GM04503 (cell line): ENCODE measurements around the gene FAM168A.
"Not testable (repeated sequence)": the region's sequence is repeated elsewhere in the genome, so short reads cannot be mapped to it uniquely, and the experiment has no call there.

ENCODE experiments used
- DNase-seq: peaks from one replicate; pipeline ENCODE4 v3.0.0-alpha.2; 2012; ENCODE audit warnings: low read depth

The FAM168A gene

DNA sequence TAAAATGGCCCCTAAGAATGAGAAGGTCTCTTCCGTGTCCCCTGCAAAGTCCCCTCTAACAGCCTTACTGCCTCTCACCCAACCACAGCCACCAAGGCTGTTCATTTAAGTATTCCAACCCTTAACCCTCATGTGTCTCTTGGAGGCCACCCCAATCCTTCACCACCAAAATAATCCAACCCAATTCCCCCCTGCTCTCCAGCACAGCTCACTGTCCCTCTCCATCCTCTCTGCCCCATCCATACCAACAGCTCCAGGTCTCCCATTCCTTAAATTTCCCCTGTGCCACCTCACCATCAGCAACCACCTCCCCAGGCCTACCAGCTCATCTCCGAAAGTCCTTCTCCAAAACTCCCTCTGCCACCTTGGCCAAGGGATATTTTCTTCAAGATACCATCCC is 1.4 kb downstream of the FAM168A start:
- no peak for DNase-seq

DNA sequence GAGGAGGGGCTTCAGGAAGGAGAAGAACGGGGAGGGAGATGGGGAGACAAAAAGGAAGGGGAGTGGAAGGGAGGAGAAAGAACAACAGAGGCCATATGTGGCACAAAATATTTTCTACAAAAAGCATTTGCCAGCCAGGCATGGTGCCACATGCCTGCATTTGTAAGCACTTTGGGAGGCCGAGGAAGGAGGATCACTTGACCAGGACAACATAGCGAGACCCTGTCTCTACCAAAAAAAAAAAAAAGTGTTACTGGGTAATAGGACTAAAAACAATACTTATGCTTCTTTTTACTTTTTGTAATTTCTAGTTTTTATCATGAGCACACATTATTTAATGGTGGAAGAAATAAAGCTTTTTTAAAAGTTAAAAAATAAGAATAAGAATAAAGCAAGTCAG is 5.3 kb downstream of the FAM168A start:
- no peak for DNase-seq

- DNase-seq: no peak
Measured at GRCh38 chr11:73591743-73592142, 6.2 kb downstream of the FAM168A start.

DNA sequence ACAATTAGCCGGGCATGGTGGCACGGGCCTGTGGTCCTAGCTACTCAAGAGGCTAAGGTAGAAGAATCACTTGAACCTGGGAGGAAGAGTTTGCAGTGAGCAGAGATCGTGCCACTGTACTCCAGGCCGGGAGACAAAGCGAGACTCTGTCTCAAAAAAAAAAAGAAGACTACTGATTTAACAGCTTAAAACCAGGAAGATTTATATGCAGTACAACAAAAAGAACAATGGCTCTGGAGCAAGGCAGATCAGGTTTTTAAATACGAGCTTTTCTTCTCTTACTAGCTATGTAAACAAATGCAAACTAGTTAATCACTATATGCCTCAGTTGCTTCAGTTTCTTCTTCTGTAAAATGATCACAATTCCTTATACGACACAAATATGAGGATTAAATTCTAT is 6.9 kb downstream of the FAM168A start:
- DNase-seq: no peak

DNA sequence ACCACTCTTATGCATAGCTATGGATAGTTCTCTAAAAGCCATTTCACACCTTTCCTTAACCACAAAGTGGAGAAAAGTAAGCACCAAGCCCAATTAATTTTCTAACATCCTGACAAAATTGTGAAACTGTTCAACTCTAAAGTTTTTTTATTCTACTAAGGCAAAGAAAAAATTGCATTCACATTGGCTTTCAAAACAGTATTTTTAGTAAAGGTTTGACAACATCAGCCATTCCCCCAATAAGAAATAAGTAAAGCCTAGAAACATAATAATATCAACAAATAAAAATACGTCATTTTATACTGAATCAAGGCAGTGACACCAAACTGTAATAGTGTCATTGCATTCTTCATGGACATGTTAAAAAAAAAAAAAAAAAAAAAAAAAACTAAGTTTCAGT is 11.1 kb downstream of the FAM168A start:
- no peak for DNase-seq

GRCh38 chr11:73585834-73586575 is 11.9 kb downstream of the FAM168A start:
- peak; percentile 21 for DNase-seq

GRCh38 chr11:73584831-73585230 is 13.1 kb downstream of the FAM168A start:
- DNase-seq: no peak

DNA sequence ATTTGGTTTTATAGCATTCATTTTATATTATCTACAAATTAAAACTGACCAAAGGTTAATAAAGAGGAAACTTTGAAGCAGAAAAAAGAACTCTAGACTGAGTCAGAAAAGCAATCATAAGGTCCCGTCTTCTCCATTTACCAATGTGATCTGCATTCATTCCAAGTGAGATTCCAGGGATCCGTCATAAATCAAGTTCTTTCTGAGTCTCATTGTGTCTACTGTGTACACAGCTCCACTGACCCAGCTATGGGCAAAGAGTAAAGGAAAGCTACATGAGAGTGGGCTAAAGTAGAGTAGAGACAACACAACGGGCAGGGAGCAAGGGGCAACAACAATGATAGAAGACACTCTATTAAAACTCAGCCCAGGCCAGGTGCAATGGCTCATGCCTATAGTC is 15.3 kb downstream of the FAM168A start:
- DNase-seq: no peak

DNA sequence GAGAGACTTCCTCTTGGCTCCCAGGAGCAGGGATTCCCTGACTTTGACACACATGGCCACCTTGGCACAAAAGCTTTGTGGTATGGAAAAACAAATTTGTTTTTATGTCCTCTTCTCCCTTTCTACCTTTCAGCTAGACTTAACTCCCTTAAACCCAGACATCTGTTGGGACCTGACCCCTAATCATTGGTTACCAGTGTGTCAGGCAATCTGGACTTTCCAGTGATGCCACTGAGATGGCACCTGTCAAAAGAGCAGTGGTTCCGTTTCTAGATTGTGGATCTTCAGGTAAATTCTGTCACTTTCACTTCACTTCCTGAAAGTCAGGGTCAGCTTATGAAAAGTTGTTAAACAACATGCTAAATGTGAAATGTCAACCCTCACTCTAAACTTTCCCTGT is 17.2 kb downstream of the FAM168A start:
- not testable (repeated sequence) for DNase-seq

DNA sequence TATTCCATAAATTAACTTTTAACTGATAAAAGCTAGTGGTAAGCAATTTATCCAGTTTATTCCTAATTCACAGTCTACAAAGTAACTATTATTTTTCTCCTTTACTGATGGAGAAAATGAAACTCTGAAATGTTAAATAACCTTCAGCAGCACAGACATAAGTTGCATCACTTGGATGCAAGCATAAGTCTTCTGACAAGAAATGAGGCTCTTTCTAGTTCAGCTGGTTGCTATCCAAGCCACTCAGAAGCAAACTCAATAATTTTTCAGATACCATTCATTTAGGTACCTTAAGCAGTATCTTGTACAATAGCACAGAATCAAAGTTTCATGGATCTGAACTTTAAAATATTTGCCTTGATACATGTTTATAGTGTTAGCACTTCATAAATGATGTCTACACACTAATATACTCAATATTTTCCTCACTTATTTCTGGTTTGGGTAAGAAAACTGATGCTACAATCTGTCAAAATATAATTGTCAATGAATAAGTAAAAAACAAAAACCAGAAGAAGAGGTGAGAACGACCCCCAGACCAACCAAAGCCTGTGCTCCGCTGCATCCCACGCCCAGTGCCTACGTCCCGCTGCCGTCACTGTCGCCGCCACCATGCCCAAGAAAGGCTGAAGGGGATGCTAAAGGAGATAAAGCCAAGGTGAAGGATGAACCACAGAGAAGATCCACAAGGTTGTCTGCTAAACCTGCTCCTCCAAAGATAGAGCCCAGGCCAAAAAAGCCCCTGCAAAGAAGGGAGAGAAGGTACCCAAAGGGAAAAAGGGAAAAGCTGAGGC is 18.1 kb downstream of the FAM168A start:
- DNase-seq: no peak

- DNase-seq: no peak
Measured at GRCh38 chr11:73578592-73579185, 19.2 kb downstream of the FAM168A start.

- DNase-seq: peak; percentile 26
Measured at GRCh38 chr11:73577496-73577917, 20.4 kb downstream of the FAM168A start.

- no peak for DNase-seq
Measured at GRCh38 chr11:73576185-73576614, 21.7 kb downstream of the FAM168A start.

DNA sequence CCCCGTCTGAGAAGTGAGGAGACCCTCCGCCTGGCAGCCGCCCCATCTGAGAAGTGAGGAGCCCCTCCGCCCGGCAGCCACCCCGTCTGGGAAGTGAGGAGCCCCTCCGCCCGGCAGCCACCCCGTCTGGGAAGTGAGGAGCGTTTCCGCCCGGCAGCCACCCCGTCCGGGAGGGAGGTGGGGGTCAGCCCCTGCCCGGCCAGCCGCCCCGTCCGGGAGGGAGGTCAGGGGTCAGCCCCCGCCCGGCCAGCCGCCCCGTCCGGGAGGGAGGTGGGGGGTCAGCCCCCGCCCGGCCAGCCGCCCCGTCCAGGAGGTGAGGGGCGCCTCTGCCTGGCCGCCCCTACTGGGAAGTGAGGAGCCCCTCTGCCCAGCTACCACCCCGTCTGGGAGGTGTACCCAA is 25.9 kb downstream of the FAM168A start:
- not testable (repeated sequence) for DNase-seq

DNA sequence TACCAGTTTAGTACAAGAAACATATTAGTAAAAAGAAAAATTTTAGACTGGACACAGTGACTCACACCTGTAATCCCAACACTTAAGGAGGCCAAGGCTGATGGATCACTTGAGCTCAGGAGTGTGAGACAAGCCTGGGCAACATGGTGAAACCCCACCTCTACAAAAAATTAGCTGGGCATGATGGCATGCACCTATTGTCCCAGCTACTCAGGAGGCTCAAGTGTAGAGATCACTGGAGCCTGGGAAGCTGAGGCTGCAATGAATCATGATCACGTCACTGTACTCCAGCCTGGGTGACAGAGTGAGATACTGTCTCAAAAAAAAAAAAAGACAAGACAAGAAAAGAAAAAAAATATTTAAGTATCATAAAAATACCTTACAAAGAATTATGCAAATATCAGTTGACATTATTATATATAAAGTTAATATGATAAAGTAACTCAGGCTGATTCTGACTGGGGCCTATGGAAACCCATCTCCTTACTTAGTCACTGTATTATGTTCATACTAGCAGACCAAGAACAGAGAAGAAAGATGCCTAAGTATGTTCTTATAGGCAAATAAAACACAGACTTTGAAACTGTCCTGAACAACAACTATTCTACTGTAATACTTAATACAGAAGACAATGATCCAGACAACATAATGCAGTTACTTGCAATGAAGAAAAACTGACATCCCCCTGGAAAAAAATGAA is 27.3 kb downstream of the FAM168A start:
- DNase-seq: no peak

GRCh38 chr11:73566977-73567755 is 30.7 kb downstream of the FAM168A start:
- DNase-seq: no peak

DNA sequence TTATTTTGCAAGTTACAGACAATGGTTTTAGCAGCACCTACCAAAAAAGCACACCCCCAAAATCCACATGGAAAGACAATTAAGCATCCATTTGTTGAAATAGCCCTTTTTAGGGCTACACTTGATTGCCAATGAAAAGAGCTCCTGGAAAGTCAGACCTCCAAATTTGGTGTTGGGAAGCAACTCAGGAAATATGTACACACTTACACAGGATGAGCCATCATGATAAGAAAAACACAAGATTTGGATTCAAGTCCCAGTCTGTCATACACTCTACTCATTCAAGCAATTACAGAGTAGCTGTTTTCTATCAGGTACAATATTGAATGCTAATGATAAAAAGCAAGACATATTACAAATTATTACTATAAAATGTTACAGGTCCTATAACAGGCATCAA is 31.5 kb downstream of the FAM168A start:
- DNase-seq: no peak

GRCh38 chr11:73565804-73566203 is 32.1 kb downstream of the FAM168A start:
- DNase-seq: no peak

DNA sequence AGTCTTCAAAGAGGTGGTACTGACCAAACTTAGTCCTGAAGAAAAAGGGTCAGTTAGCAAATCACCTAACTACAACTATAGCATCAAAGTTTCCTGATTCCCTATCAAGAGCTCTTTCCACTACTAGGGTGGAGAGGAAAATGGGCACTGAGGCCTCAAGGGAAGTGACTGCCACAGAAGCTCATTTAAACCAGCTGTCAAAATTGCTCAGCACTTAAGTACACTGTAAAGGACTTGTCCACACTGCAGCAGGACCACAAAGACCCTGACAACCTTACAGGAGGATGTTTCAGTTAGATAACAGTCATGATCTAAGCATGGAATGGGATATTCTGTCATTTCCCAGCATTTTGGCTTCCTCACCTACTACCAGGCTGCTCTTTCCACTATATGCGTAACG is 33.0 kb downstream of the FAM168A start:
- no peak for DNase-seq

DNA sequence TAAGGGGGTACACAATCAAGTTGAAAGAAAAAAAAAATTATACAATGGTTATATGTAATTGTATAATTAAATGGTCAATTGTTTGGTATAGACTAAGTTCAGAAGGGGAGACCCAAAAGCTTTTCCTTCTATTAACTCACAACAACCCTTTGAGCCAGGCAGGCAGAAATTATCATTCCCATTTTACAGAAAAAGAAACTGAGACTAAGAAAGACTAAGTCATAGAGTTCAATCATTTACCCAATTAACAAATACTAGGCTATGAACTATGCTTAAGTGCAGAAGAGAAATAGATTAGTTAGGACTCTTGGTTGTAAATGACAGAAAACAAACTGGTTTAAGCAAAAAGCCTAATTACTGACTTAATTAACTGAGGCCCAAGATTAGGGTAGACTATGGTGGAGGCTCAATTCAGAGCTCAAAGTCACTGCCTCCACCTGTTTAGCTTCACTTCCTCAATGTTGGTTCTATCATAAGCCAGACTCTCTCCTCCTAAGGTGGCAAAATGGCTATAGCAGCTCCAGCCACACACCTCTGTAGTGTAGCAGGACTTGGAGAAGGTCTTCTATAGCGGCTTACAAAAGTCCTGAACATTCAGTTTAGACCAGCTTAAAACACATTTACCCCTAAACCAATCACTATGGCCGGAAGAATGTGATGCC is 34.2 kb downstream of the FAM168A start:
- no peak for DNase-seq

DNA sequence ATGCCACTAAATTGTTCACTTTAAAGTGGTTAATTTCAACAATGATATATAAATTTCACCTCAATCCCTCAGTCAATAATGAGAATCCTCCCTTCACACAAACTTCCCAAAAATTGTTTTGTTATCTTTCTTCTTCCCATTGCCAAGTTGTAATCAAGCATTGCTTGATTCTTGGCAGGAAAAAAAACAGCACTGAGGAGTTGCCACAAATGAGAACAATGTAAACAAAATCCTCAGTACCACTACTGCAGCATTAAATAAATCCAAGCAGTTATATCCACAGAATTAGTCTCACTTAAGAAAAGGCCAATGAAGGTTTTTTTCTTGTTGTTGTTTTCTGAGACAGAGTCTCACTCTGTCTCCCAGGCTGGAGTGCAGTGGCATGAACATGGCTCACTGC is 38.2 kb downstream of the FAM168A start:
- no peak for DNase-seq
